Measurements from ENCODE around the gene SLBP.

SLBP gene

DNA sequence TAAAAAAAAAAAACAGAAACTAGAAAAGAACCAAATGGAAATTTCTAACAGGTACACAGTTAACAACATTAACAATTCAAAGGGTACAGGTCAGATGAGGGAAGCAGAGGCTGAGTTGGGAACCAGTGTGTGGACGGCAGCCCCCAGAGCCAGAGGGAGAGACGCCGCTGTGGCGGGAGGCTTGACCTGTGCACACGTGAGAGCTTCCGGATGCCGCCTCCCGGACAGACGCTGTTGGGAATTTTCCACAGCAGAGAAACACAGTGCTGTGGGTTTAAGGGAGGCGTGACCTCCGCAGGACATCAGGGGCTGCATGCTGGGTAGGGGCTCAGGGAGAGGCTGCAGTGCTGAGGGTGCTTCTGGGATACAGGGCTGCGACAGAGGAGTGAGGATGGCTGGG, 31.4 kb upstream of the SLBP start:
- no peak for DNase-seq
- no peak overlapping the region for H2AK5ac ChIP-seq (ENCODE audit: low read length, severe bottlenecking)
- H2BK15ac ChIP-seq (ENCODE audit: low read depth, poor library complexity, severe bottlenecking) = no peak overlapping the region
- peaks cover 12% of the 10 kb centered on the region for H3K4me1 ChIP-seq (ENCODE audit: control insufficient read depth, insufficient read depth, low read depth, low read length)
- H3K9ac ChIP-seq (ENCODE audit: low read length) = no peak overlapping the region
- H3K14ac ChIP-seq (ENCODE audit: low read length in 2 of 2) = no peak overlapping the region
- H3K18ac ChIP-seq (ENCODE audit: low read depth in 1 of 2, low read length in 2 of 2) = no peak overlapping the region
- no peak overlapping the region for H2BK5ac ChIP-seq (ENCODE audit: low read depth, low read length, poor library complexity, severe bottlenecking)
- no peak overlapping the region for H3K23ac ChIP-seq (ENCODE audit: low read length in 2 of 2)
- H3K36me3 ChIP-seq (ENCODE audit: control insufficient read depth in 1 of 2, insufficient read depth in 2 of 2, low read depth in 1 of 2, low read length in 2 of 2) = peaks cover 15 to 58% of the 10 kb centered on the region in 2 experiments
- H3K27me3 ChIP-seq (ENCODE audit: control insufficient read depth in 1 of 2, insufficient read depth in 1 of 2, low read length in 2 of 2) = peaks cover 0 to 7% of the 10 kb centered on the region in 2 experiments
- H4K8ac ChIP-seq (ENCODE audit: low read length) = no peak overlapping the region
- H4K91ac ChIP-seq (ENCODE audit: low read length) = no peak overlapping the region
- H2BK120ac ChIP-seq (ENCODE audit: low read depth, low read length) = no peak overlapping the region
- H3K4me3 ChIP-seq (ENCODE audit: insufficient read depth in 1 of 2, low read depth in 1 of 2, low read length in 2 of 2) = no peak overlapping the region
- H3K27ac ChIP-seq (ENCODE audit: low read length, poor library complexity, severe bottlenecking) = no peak overlapping the region
- WGBS = 73% methylated on average over 12 of the region's 12 CpGs
- no peak overlapping the region for H3K4me2 ChIP-seq (ENCODE audit: low read length, poor library complexity, severe bottlenecking)
- no peak overlapping the region for H2BK12ac ChIP-seq (ENCODE audit: low read length in 2 of 2)
- peaks cover 7% of the 10 kb centered on the region for H3K9me3 ChIP-seq (ENCODE audit: control insufficient read depth, low read length)
- H3K79me1 ChIP-seq (replicated peaks; ENCODE audit: low read length, poor library complexity, severe bottlenecking) = peaks cover 18% of the 10 kb centered on the region
- no peak overlapping the region for H2AFZ ChIP-seq (ENCODE audit: low read depth, low read length)
- no peak overlapping the region for H3K4ac ChIP-seq (ENCODE audit: low read depth in 1 of 2, low read length in 2 of 2)

DNA sequence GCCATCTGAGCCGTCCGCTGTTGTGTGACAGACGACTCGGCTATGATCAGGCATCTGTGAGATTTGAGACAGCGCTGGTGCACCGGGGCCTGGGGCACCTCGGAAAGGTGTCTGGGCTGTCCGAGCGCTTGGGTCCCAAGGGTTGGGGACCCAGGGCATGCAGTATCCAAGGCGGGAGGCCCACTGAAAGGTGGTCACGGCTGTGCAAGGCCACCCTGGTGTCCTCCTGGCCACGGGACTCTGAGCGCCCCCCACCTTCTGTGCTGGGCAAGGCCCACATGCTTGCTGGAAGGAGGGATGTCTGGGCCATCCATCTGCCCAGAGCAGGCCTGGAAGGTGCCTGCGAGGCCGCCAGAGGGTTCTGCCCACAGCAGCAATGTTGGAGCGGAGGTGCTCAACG, 29.1 kb upstream of the SLBP start:
- H3K4me2 ChIP-seq (ENCODE audit: low read length, poor library complexity, severe bottlenecking) = no peak overlapping the region
- H2BK120ac ChIP-seq (ENCODE audit: low read depth, low read length) = no peak overlapping the region
- no peak overlapping the region for H2BK15ac ChIP-seq (ENCODE audit: low read depth, poor library complexity, severe bottlenecking)
- no peak for DNase-seq
- no peaks in the 10 kb centered on the region for H3K4me1 ChIP-seq (ENCODE audit: control insufficient read depth, insufficient read depth, low read depth, low read length)
- H4K91ac ChIP-seq (ENCODE audit: low read length) = no peak overlapping the region
- no peak overlapping the region for H2BK5ac ChIP-seq (ENCODE audit: low read depth, low read length, poor library complexity, severe bottlenecking)
- peaks cover 35% of the 10 kb centered on the region for H3K79me1 ChIP-seq (replicated peaks; ENCODE audit: low read length, poor library complexity, severe bottlenecking)
- H3K9ac ChIP-seq (ENCODE audit: low read length) = no peak overlapping the region
- H3K23ac ChIP-seq (ENCODE audit: low read length in 2 of 2) = no peak overlapping the region
- no peak overlapping the region for H3K18ac ChIP-seq (ENCODE audit: low read depth in 1 of 2, low read length in 2 of 2)
- no peak overlapping the region for H3K4me3 ChIP-seq (ENCODE audit: insufficient read depth in 1 of 2, low read depth in 1 of 2, low read length in 2 of 2)
- no peak overlapping the region for H2BK12ac ChIP-seq (ENCODE audit: low read length in 2 of 2)
- H3K9me3 ChIP-seq (ENCODE audit: control insufficient read depth, low read length) = peaks cover 25% of the 10 kb centered on the region
- H3K36me3 ChIP-seq (ENCODE audit: control insufficient read depth in 1 of 2, insufficient read depth in 2 of 2, low read depth in 1 of 2, low read length in 2 of 2) = peaks cover 38 to 82% of the 10 kb centered on the region in 2 experiments
- 92% methylated on average over 17 of the region's 17 CpGs for WGBS
- H3K14ac ChIP-seq (ENCODE audit: low read length in 2 of 2) = no peak overlapping the region
- H3K27ac ChIP-seq (ENCODE audit: low read length, poor library complexity, severe bottlenecking) = no peak overlapping the region
- no peak overlapping the region for H2AFZ ChIP-seq (ENCODE audit: low read depth, low read length)
- no peaks in the 10 kb centered on the region for H3K27me3 ChIP-seq (ENCODE audit: control insufficient read depth in 1 of 2, insufficient read depth in 1 of 2, low read length in 2 of 2)
- H2AK5ac ChIP-seq (ENCODE audit: low read length, severe bottlenecking) = no peak overlapping the region
- H4K8ac ChIP-seq (ENCODE audit: low read length) = no peak overlapping the region
- no peak overlapping the region for H3K4ac ChIP-seq (ENCODE audit: low read depth in 1 of 2, low read length in 2 of 2)

DNA sequence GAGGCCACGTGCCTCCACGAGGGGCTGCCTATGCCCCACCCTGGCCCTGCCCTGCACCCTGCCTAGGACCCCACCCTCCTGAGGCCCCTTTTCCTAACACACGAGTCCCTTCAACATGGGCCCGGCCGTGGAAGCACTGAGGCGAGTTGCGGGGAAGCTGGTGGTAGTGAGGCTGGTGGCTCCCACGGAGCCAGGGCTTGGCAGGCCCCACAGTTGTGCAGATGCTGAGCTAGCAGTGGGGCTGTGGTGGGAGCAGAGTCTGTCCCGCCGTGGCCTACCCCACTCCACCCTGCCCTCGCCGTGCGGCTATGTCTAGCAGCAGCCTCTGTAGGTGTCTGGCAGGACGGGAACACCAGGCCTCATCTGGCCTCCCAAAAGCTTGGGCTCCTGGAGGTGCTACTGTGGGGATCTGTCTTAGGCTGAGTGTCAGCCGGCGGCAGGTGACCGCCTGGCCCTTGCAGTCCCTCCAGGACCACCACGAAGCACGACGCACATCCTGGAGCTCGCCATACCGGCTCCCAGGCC, 28.0 kb upstream of the SLBP start:
- Histone ChIP-seq H3K18ac (ENCODE audit: low read depth in 1 of 2, low read length in 2 of 2) (no peak overlapping the region), H2BK15ac (ENCODE audit: low read depth, poor library complexity, severe bottlenecking) (no peak overlapping the region), H3K23ac (ENCODE audit: low read length in 2 of 2) (no peak overlapping the region), H3K36me3 (ENCODE audit: control insufficient read depth in 1 of 2, insufficient read depth in 2 of 2, low read depth in 1 of 2, low read length in 2 of 2) (peaks cover 45 to 87% of the 10 kb centered on the region in 2 experiments), H3K14ac (ENCODE audit: low read length in 2 of 2) (no peak overlapping the region), H3K4me3 (ENCODE audit: insufficient read depth in 1 of 2, low read depth in 1 of 2, low read length in 2 of 2) (no peak overlapping the region), H2BK120ac (ENCODE audit: low read depth, low read length) (no peak overlapping the region), H3K9me3 (ENCODE audit: control insufficient read depth, low read length) (peaks cover 25% of the 10 kb centered on the region), H3K27me3 (ENCODE audit: control insufficient read depth in 1 of 2, insufficient read depth in 1 of 2, low read length in 2 of 2) (no peaks in the 10 kb centered on the region), H4K8ac (ENCODE audit: low read length) (peak overlapping the region; percentile 19), H3K4me1 (ENCODE audit: control insufficient read depth, insufficient read depth, low read depth, low read length) (no peaks in the 10 kb centered on the region), H3K4ac (ENCODE audit: low read depth in 1 of 2, low read length in 2 of 2) (peak overlapping the region in 1 of 2 experiments; percentile 15), H4K91ac (ENCODE audit: low read length) (no peak overlapping the region), H3K27ac (ENCODE audit: low read length, poor library complexity, severe bottlenecking) (no peak overlapping the region), H3K79me1 (replicated peaks; ENCODE audit: low read length, poor library complexity, severe bottlenecking) (peaks cover 40% of the 10 kb centered on the region), H2BK12ac (ENCODE audit: low read length in 2 of 2) (no peak overlapping the region), H3K4me2 (ENCODE audit: low read length, poor library complexity, severe bottlenecking) (no peak overlapping the region), H3K9ac (ENCODE audit: low read length) (no peak overlapping the region), H2AK5ac (ENCODE audit: low read length, severe bottlenecking) (no peak overlapping the region), H2BK5ac (ENCODE audit: low read depth, low read length, poor library complexity, severe bottlenecking) (no peak overlapping the region), H2AFZ (ENCODE audit: low read depth, low read length) (no peak overlapping the region)
- no peak for DNase-seq
- over 99% methylated on average over 20 of the region's 22 CpGs for WGBS

DNA sequence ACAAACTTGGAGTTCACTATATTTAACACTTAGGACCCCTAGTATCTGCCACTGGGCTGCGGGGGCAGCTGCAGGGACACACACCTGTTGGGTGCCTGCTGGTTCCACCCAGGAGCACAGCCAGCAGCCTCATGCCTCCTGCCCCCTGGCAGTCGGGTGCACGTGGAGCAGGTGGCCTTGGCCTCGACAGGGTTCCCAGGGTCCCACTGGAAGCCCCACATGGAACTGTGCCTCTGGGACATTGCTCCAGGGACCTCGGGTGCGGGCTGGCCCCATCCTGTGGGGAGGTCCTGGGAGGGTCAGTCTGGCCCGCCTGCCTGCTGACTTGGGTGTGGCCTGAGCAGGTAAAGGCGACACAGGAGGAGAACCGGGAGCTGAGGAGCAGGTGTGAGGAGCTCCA, 27.2 kb upstream of the SLBP start:
- H3K4ac ChIP-seq (ENCODE audit: low read depth in 1 of 2, low read length in 2 of 2) = no peak overlapping the region
- H2BK15ac ChIP-seq (ENCODE audit: low read depth, poor library complexity, severe bottlenecking) = no peak overlapping the region
- H3K9ac ChIP-seq (ENCODE audit: low read length) = no peak overlapping the region
- no peak for DNase-seq
- H3K4me3 ChIP-seq (ENCODE audit: insufficient read depth in 1 of 2, low read depth in 1 of 2, low read length in 2 of 2) = no peak overlapping the region
- H3K23ac ChIP-seq (ENCODE audit: low read length in 2 of 2) = no peak overlapping the region
- H3K9me3 ChIP-seq (ENCODE audit: control insufficient read depth, low read length) = peaks cover 25% of the 10 kb centered on the region
- H2BK120ac ChIP-seq (ENCODE audit: low read depth, low read length) = no peak overlapping the region
- no peak overlapping the region for H2BK12ac ChIP-seq (ENCODE audit: low read length in 2 of 2)
- H2AFZ ChIP-seq (ENCODE audit: low read depth, low read length) = no peak overlapping the region
- H3K27me3 ChIP-seq (ENCODE audit: control insufficient read depth in 1 of 2, insufficient read depth in 1 of 2, low read length in 2 of 2) = no peaks in the 10 kb centered on the region
- no peak overlapping the region for H3K18ac ChIP-seq (ENCODE audit: low read depth in 1 of 2, low read length in 2 of 2)
- no peak overlapping the region for H3K4me2 ChIP-seq (ENCODE audit: low read length, poor library complexity, severe bottlenecking)
- no peak overlapping the region for H2BK5ac ChIP-seq (ENCODE audit: low read depth, low read length, poor library complexity, severe bottlenecking)
- 98% methylated on average over 6 of the region's 9 CpGs for WGBS
- peaks cover 51 to 85% of the 10 kb centered on the region in 2 experiments for H3K36me3 ChIP-seq (ENCODE audit: control insufficient read depth in 1 of 2, insufficient read depth in 2 of 2, low read depth in 1 of 2, low read length in 2 of 2)
- H3K27ac ChIP-seq (ENCODE audit: low read length, poor library complexity, severe bottlenecking) = no peak overlapping the region
- H4K91ac ChIP-seq (ENCODE audit: low read length) = no peak overlapping the region
- H3K79me1 ChIP-seq (replicated peaks; ENCODE audit: low read length, poor library complexity, severe bottlenecking) = peaks cover 43% of the 10 kb centered on the region
- H4K8ac ChIP-seq (ENCODE audit: low read length) = no peak overlapping the region
- no peak overlapping the region for H3K14ac ChIP-seq (ENCODE audit: low read length in 2 of 2)
- no peaks in the 10 kb centered on the region for H3K4me1 ChIP-seq (ENCODE audit: control insufficient read depth, insufficient read depth, low read depth, low read length)
- H2AK5ac ChIP-seq (ENCODE audit: low read length, severe bottlenecking) = no peak overlapping the region
